Osteoblast (primary cell): ENCODE measurements around the gene FRMD4B. TPM values are rescaled to one million over a fixed set of nuclear protein-coding genes. Genes with fewer than 3 reads are reported as not detected.
A peak's percentile ranks its signal among the peaks of the same experiment; 100 is the strongest.

ENCODE experiments used
- DNase-seq: peaks from one replicate; pipeline ENCODE4 v3.0.0; 2011; ENCODE audit warnings: low spot score, mixed read lengths; ENCODE audit not compliant: insufficient read length; ENCODE audit errors: missing footprints
- H2AFZ ChIP-seq: 2 replicates; pipeline ENCODE4 v1.6.0; 2011; ENCODE audit warnings: mild to moderate bottlenecking, low read length
- H3K27ac ChIP-seq: 2 replicates; pipeline ENCODE4 v1.5.1; 2011; ENCODE audit warnings: mild to moderate bottlenecking, low read depth, low read length, moderate library complexity
- H3K27me3 ChIP-seq: 2 replicates; pipeline ENCODE4 v1.6.0; 2012; ENCODE audit warnings: mild to moderate bottlenecking, control low read depth, inconsistent platforms, low read length, moderate library complexity; ENCODE audit not compliant: insufficient read depth
- H3K36me3 ChIP-seq: 2 replicates; pipeline ENCODE4 v1.5.1; 2011; ENCODE audit warnings: mild to moderate bottlenecking, low read length, control low read depth, moderate library complexity; ENCODE audit not compliant: insufficient read depth
- H3K4me1 ChIP-seq: 2 replicates; pipeline ENCODE4 v1.5.1; 2011; ENCODE audit warnings: mild to moderate bottlenecking, low read length, control low read depth, moderate library complexity; ENCODE audit not compliant: insufficient read depth
- H3K4me2 ChIP-seq: 2 replicates; pipeline ENCODE4 v1.6.0; 2011; ENCODE audit warnings: mild to moderate bottlenecking, low read length; ENCODE audit not compliant: insufficient read depth
- H3K4me3 ChIP-seq: fragments of 200-600 bp; sonication (generic); 3 replicates; pipeline ENCODE4 v1.5.1; 2012; ENCODE audit warnings: mild to moderate bottlenecking, low read length, inconsistent platforms; ENCODE audit not compliant: insufficient read depth
- H3K79me2 ChIP-seq: 2 replicates; pipeline ENCODE4 v1.6.0; 2012; ENCODE audit warnings: mild to moderate bottlenecking, low read length, control low read depth, inconsistent platforms; ENCODE audit not compliant: insufficient read depth
- H3K9me3 ChIP-seq: 2 replicates; pipeline ENCODE4 v1.5.1; 2011; ENCODE audit warnings: low read depth, low read length, control low read depth
- H4K20me1 ChIP-seq: 2 replicates; pipeline ENCODE4 v1.6.0; 2012; ENCODE audit warnings: mild to moderate bottlenecking, low read length, control low read depth; ENCODE audit not compliant: insufficient read depth
- CTCF ChIP-seq: IDR thresholded peaks from 2 replicates; pipeline ENCODE4 v1.5.1; 2011; ENCODE audit warnings: mild to moderate bottlenecking, low read depth, low read length, moderate library complexity; ENCODE audit errors: extremely low read depth
- total RNA-seq: library from RNA; depleted of rRNA; stranded (reverse); fragments of >200 nt; gene quantifications from 2 replicates; pipeline ENCODE4 v1.2.3, GENCODE V29; 2012

FRMD4B gene
- total RNA-seq, 1 donor = 0.72 TPM

- Histone ChIP-seq H3K27ac (no peak overlapping the region), H3K36me3 (no peaks in the 10 kb centered on the region), H2AFZ (no peak overlapping the region), H3K9me3 (no peaks in the 10 kb centered on the region), H3K27me3 (no peaks in the 10 kb centered on the region), H4K20me1 (no peaks in the 10 kb centered on the region), H3K4me1 (peaks cover 2% of the 10 kb centered on the region), H3K4me2 (no peak overlapping the region), H3K4me3 (no peak overlapping the region), H3K79me2 (no peaks in the 10 kb centered on the region)
- DNase-seq = no peak
- TF ChIP-seq CTCF = no peak
Observed at GRCh38 chr3:69318410-69318809, 67.5 kb downstream of the FRMD4B start.

- Histone ChIP-seq H3K4me2 (no peak overlapping the region), H3K4me1 (no peaks in the 10 kb centered on the region), H3K4me3 (no peak overlapping the region), H4K20me1 (no peaks in the 10 kb centered on the region), H3K27ac (no peak overlapping the region), H3K27me3 (no peaks in the 10 kb centered on the region), H2AFZ (no peak overlapping the region), H3K79me2 (no peaks in the 10 kb centered on the region), H3K36me3 (no peaks in the 10 kb centered on the region), H3K9me3 (no peaks in the 10 kb centered on the region)
- no peak for TF ChIP-seq CTCF
- DNase-seq = no peak
Observed at GRCh38 chr3:69313251-69313650, 72.6 kb downstream of the FRMD4B start.

- DNase-seq = no peak
- H3K4me3 ChIP-seq = no peak overlapping the region
- no peak overlapping the region for H2AFZ ChIP-seq
- no peaks in the 10 kb centered on the region for H3K9me3 ChIP-seq
- peak; percentile 72 for TF ChIP-seq CTCF
- no peaks in the 10 kb centered on the region for H4K20me1 ChIP-seq
- no peaks in the 10 kb centered on the region for H3K36me3 ChIP-seq
- H3K79me2 ChIP-seq = no peaks in the 10 kb centered on the region
- no peaks in the 10 kb centered on the region for H3K27me3 ChIP-seq
- H3K27ac ChIP-seq = no peak overlapping the region
- H3K4me1 ChIP-seq = peaks cover 5% of the 10 kb centered on the region
- H3K4me2 ChIP-seq = no peak overlapping the region
Observed at GRCh38 chr3:69309814-69310213, 76.1 kb downstream of the FRMD4B start.

DNA sequence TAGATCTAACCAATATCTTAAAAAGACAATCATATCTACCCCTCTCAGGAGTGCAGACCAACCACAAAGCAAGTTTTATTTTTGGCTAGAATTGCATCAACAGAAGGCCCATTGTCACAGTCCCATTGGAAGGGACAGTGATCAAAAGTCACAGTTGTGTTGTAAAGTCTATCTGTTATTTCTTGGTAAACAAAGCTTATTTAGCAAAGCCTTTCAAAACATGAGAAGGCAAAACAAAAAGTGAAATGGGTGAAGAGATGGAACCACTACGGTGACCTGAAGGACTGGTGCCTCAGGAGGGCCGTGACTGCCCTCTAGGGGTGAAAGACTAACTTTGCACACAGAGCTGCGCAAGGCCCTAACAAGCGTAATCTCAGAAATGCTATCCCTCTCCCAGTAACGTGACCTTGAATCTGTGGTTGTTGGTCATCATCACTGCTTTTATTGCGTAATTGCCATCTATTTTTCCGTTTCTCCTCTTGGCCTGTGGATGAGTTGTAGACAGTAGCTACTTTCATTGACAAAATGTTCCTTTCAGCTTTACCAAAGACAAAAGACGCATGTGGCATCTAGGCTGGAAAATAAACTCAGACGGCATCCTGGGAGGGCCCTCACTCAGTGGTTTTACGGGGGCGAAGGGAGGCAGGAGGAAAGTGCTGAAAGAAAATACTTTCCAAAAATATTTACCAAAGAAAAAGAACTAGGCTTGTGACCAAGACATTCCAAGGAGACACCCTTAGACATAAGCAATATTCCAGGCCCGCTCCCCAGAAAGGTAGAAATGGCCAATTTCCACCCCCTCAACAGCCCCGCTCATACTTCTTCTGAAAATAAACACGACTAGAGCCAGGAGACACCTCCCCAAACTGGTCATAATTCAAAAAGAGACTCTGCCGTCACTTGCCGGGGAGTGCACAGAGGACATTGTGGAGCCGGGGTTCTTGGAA, 79.4 kb downstream of the FRMD4B start:
- H3K27me3 ChIP-seq = no peaks in the 10 kb centered on the region
- peak overlapping the region; percentile 65 for H2AFZ ChIP-seq
- no peaks in the 10 kb centered on the region for H3K9me3 ChIP-seq
- DNase-seq = peak; percentile 71
- peaks cover 5% of the 10 kb centered on the region for H3K4me1 ChIP-seq
- H3K27ac ChIP-seq = no peak overlapping the region
- H3K4me2 ChIP-seq = peak overlapping the region; percentile 52
- H3K4me3 ChIP-seq = peak overlapping the region; percentile 1
- peak; percentile 99 for TF ChIP-seq CTCF
- H3K36me3 ChIP-seq = no peaks in the 10 kb centered on the region
- H3K79me2 ChIP-seq = no peaks in the 10 kb centered on the region
- H4K20me1 ChIP-seq = no peaks in the 10 kb centered on the region
